HuH-7 (cell line): Measurements from ENCODE around the gene COL25A1.

Experiments used
- DNase-seq: peaks from one replicate; pipeline ENCODE4 v3.0.0; 2011; ENCODE audit warnings: low spot score

Gene COL25A1

GRCh38 chr4:108811486-108811885 lies 491.0 kb downstream of the COL25A1 start:
- DNase-seq, result no peak

GRCh38 chr4:108810087-108810486 lies 492.4 kb downstream of the COL25A1 start:
- DNase-seq, result no peak

GRCh38 chr4:108804648-108805273 lies 497.7 kb downstream of the COL25A1 start:
- no peak for DNase-seq

GRCh38 chr4:108799306-108799705 lies 503.2 kb downstream of the COL25A1 start:
- DNase-seq, result no peak

- no peak for DNase-seq
Measured at GRCh38 chr4:108796173-108796572, 506.3 kb downstream of the COL25A1 start.

GRCh38 chr4:108795733-108796132 lies 506.7 kb downstream of the COL25A1 start:
- DNase-seq, result no peak

GRCh38 chr4:108794136-108794535 lies 508.3 kb downstream of the COL25A1 start:
- no peak for DNase-seq

- DNase-seq, result no peak
Measured at GRCh38 chr4:108793415-108793814, 509.0 kb downstream of the COL25A1 start.

- DNase-seq, result no peak
Measured at GRCh38 chr4:108788731-108789130, 513.7 kb downstream of the COL25A1 start.

GRCh38 chr4:108787724-108788123 lies 514.7 kb downstream of the COL25A1 start:
- no peak for DNase-seq

GRCh38 chr4:108787106-108787505 lies 515.4 kb downstream of the COL25A1 start:
- DNase-seq, result no peak

GRCh38 chr4:108786351-108786750 lies 516.1 kb downstream of the COL25A1 start:
- DNase-seq, result no peak

- DNase-seq, result no peak
Measured at GRCh38 chr4:108783665-108784463, 518.6 kb downstream of the COL25A1 start.

- no peak for DNase-seq
Measured at GRCh38 chr4:108779958-108780357, 522.5 kb downstream of the COL25A1 start.

GRCh38 chr4:108777388-108777787 lies 525.1 kb downstream of the COL25A1 start:
- DNase-seq, result no peak

GRCh38 chr4:108775921-108776320 lies 526.5 kb downstream of the COL25A1 start:
- no peak for DNase-seq

- no peak for DNase-seq
Measured at GRCh38 chr4:108774809-108775530, 527.5 kb downstream of the COL25A1 start.

- DNase-seq, result no peak
Measured at GRCh38 chr4:108772402-108772801, 530.1 kb downstream of the COL25A1 start.

- no peak for DNase-seq
Measured at GRCh38 chr4:108766058-108766457, 536.4 kb downstream of the COL25A1 start.

- DNase-seq, result no peak
Measured at GRCh38 chr4:108763986-108764385, 538.5 kb downstream of the COL25A1 start.

GRCh38 chr4:108763226-108763593 lies 539.2 kb downstream of the COL25A1 start:
- no peak for DNase-seq

- peak; percentile 28 for DNase-seq
Measured at GRCh38 chr4:108762559-108763225, 539.8 kb downstream of the COL25A1 start, which contains the start of gene ETNPPL. Gene ETNPPL, minus strand, starts transcription at chr4:108763053. Its CDS starts 155 bp downstream, at chr4:108762898.
